HG02763 (cell line): ENCODE data around the gene TPSG1.
"Not testable (repeated sequence)": the region's sequence is repeated elsewhere in the genome, so short reads cannot be mapped to it uniquely, and the experiment has no call there.

Experiments
- ATAC-seq: cut with Tn5 transposase; IDR thresholded peaks from one replicate; pipeline ENCODE4 v1.9.1; 2021; ENCODE audit warnings: mild to moderate bottlenecking, moderate library complexity; ENCODE audit not compliant: unreplicated experiment

Gene TPSG1

DNA sequence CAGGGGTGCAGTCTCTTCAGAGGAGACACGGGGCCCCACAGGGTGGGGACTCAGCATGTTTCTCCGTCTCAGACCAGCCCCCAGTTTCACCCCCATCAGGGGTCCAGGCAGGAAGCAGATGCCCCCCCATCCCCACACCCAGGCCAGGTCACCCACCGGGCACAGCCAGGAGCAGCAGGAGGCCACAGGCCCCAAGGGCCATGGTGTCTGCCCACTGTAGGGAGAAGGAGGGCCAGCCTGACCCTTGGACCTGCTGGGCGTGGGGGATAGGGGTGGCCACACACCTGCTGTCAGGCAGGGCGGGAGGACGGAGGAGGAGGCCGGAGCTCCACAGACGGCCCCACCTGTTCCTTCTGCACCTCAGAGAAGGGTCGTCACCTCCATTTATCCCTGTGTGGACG is at the start of gene TPSG1:
Gene TPSG1, minus strand, starts transcription at position 218 of the 401 bp plus-strand sequence. Its CDS starts 16 bp downstream, at position 202.
- ATAC-seq = no peak

DNA sequence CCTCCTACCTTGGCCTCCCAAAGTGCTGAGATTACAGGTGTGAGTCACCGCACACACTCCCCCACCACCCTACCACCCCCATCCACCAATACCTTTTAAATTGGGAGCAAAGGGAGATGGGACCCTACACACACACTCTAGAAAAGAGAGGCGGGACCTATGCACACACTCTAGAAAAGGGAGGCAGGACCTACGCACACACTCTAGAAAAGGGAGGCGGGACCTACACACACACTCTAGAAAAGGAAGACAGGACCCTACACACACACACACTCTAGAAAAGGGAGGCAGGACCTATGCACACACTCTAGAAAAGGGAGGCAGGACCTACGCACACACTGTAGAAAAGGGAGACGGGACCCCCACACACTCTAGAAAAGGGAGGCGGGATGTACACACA is 49.7 kb upstream of the TPSG1 start:
- ATAC-seq = no peak

DNA sequence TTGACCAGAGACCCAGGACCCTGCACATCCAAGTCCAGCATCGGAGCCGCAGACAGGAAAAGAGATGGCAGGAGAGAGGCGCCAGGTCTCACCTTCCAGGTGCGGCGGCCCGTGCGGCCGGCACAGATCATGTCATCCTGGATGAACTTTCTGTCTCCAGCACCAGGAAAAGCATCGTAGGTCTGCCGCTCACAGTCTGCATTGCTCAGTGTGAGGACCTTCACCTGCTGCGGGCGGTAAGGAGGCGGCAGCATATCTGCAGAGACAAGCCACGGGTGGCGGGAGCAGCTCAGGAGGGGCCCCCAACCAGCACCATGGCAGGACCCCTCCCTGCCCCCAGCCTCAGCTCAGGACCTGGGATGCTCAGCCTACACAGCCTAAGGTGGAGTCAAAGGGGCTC is 48.7 kb upstream of the TPSG1 start:
- no peak for ATAC-seq

DNA sequence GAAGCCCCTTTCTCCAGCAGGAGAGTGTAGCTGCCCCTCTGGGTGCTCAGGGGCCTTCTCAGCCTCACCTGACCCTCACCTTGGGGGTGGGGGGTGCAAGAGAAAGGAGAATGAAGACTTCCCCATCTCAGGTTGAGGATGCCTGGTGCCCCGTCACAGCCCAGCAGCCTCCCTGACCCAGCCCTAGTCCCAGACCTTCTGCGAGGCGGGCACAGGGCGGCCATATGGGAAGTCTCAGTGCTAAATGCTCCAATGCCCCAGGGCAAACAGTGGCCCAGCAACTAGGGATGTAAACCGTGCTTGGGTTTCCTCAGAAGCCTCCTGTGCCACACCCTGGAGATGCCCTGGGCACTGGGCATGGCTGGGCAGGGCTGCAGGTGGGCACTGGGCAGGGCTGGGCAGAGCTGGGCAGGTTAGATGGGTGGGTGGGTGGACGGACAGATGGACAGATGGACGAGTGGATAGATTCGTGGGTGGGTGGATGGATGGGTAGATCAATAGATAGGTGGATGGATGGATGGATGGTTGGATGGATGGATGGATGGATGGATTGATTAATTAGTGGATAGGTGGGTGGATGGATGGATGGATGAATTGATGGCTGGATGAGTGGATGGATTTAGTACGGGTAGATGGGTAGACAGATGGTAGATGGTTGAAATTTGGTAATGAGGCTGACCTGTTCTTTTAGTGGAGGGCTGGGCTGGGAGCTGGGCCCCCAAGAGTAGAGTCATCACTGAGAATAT is 47.6 kb upstream of the TPSG1 start:
- ATAC-seq = no peak

DNA sequence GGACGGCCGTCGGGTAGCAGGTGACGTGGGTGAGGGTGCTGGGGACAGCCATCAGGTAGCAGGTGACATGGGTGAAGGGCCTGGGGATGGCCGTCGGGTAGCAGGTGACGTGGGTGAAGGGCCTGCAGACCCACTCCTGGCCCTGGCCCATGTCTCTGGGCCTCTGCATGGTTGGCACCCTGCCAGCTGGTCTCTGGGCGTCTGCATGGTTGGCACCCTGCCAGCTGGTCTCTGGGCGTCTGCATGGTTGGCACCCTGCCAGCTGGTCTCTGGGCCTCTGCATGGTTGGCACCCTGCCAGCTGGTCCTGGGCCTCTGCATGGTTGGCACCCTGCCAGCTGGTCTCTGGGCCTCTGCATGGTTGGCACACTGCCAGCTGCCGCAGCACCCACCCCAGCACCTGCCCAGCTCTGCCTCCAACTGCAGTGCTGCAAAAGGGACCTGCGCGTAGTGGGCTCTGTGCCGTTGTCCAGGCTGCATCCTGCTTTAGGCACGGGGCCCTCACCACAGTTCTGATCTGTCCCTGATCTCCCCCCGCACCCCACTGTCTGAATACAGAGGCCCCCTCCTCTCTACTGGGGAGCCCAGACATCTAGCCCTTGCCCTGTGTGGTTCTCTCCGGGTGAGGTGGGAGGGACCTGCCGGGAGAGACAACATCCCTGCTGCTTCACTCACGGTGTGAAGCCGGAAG is 46.8 kb upstream of the TPSG1 start:
- not testable (repeated sequence) for ATAC-seq

DNA sequence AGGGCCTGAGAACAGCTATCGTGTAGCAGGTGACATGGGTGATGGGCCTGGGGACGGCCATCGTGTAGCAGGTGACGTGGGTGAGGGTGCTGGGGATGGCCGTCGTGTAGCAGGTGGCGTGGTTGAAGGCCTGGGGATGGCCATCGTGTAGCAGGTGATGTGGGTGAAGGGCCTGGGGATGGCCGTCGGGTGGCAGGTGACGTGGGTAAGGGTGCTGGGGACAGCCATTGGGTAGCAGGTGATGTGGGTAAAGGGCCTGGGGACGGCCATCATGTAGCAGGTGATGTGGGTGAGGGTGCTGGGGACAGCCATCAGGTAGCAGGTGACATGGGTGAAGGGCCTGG is 46.3 kb upstream of the TPSG1 start:
- ATAC-seq = no peak

DNA sequence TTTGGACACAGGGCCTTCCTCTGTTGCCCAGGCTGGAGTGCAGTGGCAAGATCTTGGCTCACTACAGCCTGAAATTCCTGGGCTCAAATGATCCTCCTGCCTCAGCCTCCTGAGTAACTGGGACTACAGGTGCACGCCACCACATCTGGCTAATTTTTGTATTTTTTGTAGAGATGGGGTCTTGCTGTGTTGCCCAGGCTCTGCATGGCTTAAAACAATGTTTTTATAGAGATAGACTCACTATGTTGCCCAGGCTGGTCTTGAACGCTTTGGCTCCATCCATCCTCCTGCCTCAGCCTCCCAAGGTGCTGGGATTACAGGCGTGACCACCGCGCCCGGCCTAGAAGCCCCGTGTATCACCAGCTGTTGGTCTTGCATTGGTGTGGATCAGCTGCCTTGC is 44.4 kb upstream of the TPSG1 start:
- ATAC-seq = not testable (repeated sequence)

DNA sequence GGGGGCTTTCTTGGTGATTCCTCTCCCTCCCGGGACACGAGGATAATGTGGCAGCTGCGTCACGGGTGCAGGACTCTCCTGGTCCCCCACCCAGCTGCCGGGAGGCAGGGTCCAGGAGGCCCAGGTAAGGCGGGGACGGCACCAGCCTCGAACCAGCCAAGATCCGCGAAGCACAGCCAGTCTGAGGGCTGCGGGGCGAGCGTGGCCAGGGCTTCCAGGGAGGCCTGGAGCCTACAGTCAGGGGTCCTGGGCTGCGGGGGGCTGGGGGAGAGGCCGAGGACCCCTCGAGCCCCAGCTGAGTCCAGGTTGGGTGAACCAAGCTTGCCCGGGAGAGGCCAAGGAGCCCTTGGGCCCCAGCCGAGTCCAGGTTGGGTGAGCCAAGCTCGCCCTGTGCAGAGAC is 40.8 kb upstream of the TPSG1 start:
- no peak for ATAC-seq

DNA sequence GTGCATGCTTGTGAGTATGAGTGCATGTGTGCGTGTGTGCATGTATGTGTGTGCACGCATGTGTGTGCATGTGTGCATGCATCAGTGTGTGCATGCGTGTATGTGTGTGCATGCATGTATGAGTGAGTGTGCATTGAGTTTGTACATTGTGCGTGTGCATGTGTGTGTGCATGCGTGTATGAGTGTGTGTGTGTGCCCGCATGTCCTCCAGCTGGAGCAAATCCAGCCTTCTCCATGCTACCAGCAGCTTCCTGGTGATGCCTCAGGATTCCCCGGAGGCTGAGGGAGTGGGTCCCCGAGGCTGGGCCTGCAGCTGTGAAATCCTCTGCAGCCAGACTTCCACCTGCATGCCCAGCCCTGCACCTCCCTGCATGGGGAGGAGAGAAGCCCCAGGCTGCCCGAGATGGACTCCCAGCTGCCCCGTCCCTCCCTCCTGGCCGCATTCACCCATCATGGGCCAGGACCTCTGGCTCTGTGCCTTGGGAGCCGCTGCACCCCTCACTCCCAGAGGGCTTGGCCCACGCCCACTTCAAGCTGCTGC is 40.1 kb upstream of the TPSG1 start:
- ATAC-seq = no peak

DNA sequence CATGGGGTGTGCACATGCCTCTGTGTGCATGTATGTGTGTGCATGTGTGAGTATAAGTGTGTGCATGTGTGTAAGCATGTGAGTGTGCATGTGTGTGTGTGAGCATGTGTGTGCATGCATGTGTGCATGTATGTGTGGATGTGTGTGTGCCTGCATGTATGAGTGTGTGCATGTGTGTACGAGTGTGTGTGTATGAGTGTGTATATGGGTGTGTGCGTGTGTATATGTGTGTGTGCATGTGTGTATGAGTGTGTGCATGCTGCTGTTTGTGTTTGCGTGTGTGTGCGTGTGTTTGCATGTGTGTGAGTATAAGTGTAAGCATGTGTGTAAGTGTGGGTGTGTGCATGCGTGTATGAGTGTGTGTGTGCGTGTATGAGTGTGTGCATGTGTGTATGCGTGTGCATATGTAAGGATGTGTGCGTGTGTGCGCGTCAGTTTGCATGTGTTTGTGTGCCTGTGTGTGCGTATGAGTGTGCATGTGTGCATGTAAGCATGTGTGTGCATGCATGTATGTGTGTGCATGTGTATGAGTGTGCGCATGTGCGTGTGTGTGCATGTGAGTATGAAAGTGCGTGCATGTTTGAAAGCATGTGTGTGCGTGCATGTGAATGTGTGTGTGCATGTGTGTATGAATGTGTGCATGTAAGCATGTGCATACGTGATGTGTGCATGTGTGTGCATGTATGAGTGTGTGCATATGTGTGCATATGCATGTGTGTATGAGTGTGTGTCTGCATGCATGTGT is 39.4 kb upstream of the TPSG1 start:
- no peak for ATAC-seq

DNA sequence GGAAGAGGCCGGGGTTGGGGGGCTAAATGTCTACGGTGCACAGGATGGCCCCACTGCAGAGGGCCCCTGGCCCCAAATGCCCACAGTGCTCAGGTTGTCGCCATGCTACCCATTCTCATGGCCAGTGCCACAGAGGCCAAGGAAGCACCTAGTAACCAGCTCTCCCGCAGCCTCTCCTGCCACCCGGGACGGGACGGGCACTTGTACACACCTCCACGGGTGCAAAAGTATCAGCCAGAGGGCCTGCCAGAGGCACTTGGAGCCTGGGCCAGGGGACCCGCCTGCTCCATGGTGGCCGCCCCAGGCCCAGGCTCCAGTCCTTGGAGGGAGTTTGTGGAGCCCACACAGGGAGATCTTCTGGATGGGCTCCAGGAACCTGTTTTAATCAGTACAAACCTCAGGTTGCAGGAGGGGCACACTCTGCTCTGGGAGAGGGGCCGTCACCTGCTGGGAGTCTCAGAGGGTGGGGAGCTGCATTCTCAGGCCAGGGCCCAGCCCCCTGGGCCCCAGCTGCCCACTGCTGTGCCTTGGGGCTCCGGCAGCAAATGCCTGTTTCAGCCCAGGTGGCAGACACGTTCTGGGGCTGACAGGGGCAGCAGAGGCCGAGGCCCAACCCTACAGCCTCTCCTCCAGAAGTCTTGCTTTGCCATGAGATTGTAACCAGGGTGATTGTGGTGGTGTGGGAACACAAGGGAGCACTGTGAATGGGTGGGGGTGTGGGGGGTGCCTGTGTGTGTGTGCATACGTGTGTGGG is 38.7 kb upstream of the TPSG1 start:
- ATAC-seq = no peak

DNA sequence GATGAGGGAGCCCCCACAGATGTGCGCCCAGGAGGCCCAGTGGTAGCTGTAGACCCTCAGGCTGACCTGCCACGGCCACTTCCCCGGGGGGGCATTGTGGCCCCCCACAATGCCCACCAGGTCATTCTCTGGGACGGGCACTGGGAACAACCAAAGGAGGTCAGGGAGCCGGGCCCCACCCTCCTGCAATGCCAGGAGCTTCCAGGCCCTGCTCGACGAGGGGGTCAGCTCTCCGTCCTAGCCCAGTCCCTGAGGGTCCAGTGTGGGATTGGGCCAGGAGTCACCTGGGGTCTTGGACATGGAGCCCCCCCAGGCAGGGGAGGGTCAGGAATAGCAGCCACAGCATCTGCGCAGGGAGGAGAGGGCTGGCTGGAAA is 37.8 kb upstream of the TPSG1 start:
- ATAC-seq = no peak

DNA sequence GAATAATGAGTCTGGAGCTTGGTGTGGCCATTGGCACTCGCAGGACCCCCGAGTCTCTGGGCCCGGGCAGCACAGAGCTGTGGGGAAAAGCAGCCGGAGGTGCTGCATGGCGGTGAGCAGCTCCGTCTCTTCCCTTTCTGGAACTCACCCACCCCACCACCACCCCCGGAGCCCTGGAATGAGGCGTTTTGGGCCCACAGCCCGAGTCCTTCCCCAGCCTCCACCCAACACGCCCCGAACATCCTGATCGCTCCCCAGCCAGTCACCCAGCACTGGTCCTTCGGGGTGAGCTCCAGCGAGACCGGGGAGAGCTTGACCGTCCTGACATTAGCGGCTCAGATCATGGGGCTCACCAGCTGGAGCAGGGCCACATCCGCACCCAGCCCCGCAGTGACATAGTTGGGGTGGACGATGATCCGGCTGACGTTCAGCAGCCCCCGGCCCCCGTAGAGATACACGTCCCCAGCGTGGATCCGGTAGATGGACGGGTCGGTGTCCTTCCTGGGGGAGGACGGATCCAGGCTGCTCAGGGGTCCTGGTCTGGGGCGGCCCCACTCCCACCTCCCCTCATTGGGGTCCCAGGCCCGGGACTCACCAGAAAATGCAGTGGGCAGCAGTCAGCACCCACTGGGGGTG is 37.3 kb upstream of the TPSG1 start:
- no peak for ATAC-seq

DNA sequence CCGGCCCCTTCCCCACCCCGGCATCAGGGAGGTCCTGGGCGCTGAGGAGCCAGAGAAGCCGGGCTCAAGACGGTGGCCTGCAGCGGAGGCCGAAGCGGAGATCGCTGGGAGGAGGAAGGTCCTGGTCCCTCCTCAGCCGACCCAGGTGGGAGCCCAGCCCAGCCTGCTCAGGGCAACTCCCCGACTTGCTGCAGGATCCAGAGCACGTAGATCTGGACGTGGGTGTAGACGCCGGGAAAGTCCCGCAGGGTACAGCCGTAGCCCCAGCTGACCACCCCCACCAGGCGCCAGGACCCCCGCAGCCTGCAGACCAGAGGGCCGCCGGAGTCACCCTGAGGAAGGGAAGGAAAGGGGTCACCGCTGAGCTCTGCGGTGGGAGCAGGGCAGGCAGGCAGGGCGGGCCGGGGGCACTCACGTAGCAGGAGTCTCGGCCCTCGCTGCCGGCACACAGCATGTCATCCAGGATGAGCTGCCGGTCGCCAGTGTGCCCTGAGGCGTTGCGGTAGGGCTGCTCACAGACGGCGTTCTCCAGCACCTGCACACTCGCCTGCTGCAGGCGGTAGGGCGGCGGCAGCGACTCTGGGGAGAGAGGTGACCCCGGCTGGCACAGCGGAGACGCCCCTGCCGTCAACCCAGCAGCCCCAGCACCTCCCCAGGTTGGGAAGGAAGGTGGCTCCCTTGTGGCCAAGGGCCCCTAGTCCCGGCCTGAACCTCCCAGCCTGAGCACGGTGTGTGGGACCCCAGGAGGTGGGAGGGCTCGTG is 36.2 kb upstream of the TPSG1 start:
- ATAC-seq = no peak

DNA sequence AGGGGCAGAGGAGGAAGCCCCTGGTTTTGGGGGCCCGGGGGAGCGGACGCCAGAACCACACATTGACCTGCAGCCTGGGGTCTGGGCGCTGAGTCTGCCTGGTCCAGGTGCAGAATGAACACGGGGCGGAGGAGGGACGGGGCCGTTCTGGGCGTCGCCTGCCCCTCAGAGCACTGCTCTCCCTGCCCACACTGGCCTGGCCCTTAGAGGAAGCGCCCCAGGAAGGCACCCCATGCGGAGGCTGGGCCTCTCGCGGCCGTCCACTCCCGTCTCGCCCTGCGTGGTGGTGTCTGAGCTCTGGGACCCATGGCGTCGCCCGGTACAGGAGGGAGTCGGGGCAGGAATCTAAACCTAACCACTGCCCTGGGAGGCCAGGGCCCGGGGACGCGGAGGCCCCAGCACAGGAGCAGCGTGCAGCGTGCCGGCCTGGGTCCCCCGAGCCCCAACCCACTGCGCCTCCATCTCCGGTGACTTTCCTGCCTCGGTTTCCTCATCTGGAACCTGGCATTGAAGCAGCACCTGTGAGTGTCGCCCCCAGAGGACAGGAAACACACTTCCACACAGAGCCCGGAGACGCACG is 35.1 kb upstream of the TPSG1 start:
- ATAC-seq = no peak

DNA sequence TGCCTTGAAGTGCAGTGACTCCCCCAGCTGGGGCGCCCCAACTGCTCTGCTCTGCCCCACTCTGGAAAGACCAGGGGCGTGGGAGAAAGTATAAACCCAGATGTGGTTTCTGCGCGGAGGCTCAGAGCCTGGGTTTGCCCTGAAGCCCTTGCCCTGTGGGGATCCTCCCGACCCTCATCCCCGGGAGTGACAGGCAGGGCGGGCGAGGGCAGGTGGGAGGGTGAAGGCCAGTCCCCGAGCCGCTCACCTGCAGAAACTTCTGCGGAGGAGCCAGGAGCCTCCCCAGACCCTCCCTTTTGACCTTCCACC is 34.6 kb upstream of the TPSG1 start:
- no peak for ATAC-seq

DNA sequence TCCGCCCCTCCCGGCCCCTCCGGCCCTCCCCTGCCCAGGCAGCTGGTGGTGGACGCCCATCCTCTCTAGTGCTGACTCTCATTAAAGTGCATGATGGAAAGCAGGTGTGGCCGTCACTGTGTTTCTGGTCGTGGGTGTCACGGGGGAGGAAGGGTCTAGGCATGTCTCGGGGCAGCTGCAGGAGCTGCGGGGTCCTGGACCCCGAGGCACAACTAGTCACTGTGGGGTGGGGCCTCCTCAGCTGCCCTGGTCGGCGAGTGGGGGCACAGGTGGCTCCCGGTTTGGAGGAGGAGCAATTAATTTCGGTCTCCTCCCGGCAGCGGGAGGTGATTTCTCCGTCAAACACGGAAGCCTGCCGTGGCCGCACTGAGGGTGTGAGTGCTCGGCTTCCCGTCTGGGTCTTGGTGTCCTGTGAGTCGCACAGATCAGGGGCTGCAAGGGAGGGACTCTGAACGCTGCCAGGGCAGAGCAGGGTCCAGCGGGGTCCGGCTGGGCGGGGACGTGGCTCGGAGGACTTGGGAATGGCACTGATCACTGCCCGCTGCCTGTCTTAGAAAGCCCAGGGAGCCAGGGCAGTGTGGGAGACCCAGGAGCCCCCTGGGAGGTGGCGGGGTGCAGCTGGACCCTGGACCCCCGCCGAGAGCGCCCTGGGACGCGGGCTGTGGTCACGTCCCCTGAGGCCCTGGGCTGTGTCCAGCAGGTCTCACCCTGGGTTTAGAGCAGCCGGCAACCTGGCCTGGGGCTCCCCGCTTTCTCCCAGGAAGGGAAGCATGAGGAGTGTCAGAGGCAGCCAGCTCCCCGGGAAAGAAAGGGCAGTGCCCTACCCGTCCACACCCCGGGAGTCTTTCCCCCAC is 34.1 kb upstream of the TPSG1 start:
- no peak for ATAC-seq

DNA sequence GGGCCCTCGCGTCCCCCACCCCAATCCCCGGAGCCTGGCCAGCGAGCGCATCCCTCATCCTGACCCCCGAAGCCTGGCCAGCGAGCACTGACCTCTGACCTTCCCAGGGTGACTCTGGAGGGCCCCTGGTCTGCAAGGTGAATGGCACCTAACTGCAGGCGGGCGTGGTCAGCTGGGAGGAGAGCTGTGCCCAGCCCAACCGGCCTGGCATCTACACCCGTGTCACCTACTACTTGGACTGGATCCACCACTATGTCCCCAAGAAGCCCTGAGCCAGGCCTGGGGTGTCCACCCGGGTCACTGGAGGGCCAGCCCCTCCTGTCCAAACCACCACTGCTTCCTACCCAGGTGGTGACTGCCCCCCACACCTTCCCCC is 33.1 kb upstream of the TPSG1 start:
- no peak for ATAC-seq
